Urinary bladder (tissue), 4 donors: ENCODE measurements around the gene IGF2R. TPM values are rescaled to one million over a fixed set of nuclear protein-coding genes. Genes with fewer than 3 reads are reported as not detected.
A peak's percentile ranks its signal among the peaks of the same experiment; 100 is the strongest.
"Not testable (repeated sequence)": the region's sequence is repeated elsewhere in the genome, so short reads cannot be mapped to it uniquely, and the experiment has no call there.

Source experiments
- DNase-seq: peaks from one replicate; pipeline ENCODE4 v3.0.0-alpha.2; 2015; ENCODE audit errors: extremely low spot score
- H3K27ac ChIP-seq: one replicate; pipeline ENCODE4 v1.5.1; 2013; ENCODE audit warnings: low read depth, mild to moderate bottlenecking, moderate library complexity
- H3K36me3 ChIP-seq: one replicate; pipeline ENCODE4 v1.6.1; 2013; ENCODE audit warnings: mild to moderate bottlenecking, moderate library complexity; ENCODE audit not compliant: insufficient read depth
- H3K4me1 ChIP-seq: one replicate; pipeline ENCODE4 v1.6.1; 2013; ENCODE audit warnings: mild to moderate bottlenecking, moderate library complexity; ENCODE audit not compliant: insufficient read depth
- H3K4me3 ChIP-seq: one replicate; pipeline ENCODE4 v1.5.1; 2013; ENCODE audit warnings: low read depth, low read length
- WGBS: extraction: QIAGEN DNeasy Blood & Tissue Kit; methylation state at CpG from one replicate; pipeline ENCODE4 v1.1.7; 2013; 5-methylcytosine and 5-hydroxymethylcytosine counted together
- polyA plus RNA-seq: library from polyadenylated mRNA; stranded (reverse); fragments of 200-250 nt; gene quantifications from one replicate; pipeline ENCODE4 v1.2.3, GENCODE V29; 2013
- total RNA-seq: library from RNA; depleted of rRNA; stranded (reverse); fragments of >200 nt; gene quantifications from one replicate; pipeline ENCODE4 v1.2.3, GENCODE V29; 2014
- donor health status: healthy with polysubstance abuse.
- donor health status: healthy.

Gene IGF2R
- total and polyA plus RNA-seq, 2 donors, result 32.1 to 46.6 TPM

- Histone ChIP-seq H3K36me3 (peaks cover 8% of the 10 kb centered on the region), H3K4me1 (no peaks in the 10 kb centered on the region), H3K27ac (no peak overlapping the region), H3K4me3 (no peak overlapping the region)
- DNase-seq, result no peak
- WGBS, result 88% methylated on average over 15 of the region's 15 CpGs
Observed at GRCh38 chr6:160085713-160086505, 117.0 kb downstream of the IGF2R start.

GRCh38 chr6:160086754-160087153, 117.9 kb downstream of the IGF2R start:
- peaks cover 8% of the 10 kb centered on the region for H3K36me3 ChIP-seq
- WGBS, result 94% methylated on average over 8 of the region's 8 CpGs

GRCh38 chr6:160088069-160088783, 119.3 kb downstream of the IGF2R start:
- peaks cover 8% of the 10 kb centered on the region for H3K36me3 ChIP-seq
- H3K27ac ChIP-seq, result no peak overlapping the region
- no peak overlapping the region for H3K4me3 ChIP-seq
- H3K4me1 ChIP-seq, result no peaks in the 10 kb centered on the region
- 49% methylated on average over 13 of the region's 13 CpGs for WGBS
- DNase-seq, result peak; percentile 18

More at GRCh38 chr6:160086754-160087153, 117.9 kb downstream of the IGF2R start:
- no peak for DNase-seq
- no peaks in the 10 kb centered on the region for H3K4me1 ChIP-seq
- H3K27ac ChIP-seq, result no peak overlapping the region
- H3K4me3 ChIP-seq, result no peak overlapping the region

- DNase-seq, result no peak
- peaks cover 8% of the 10 kb centered on the region for H3K36me3 ChIP-seq
- WGBS, result 76% methylated on average over 21 of the region's 21 CpGs
Observed at GRCh38 chr6:160088784-160089533, 120.1 kb downstream of the IGF2R start.

GRCh38 chr6:160089534-160089897, 120.6 kb downstream of the IGF2R start:
- no peak overlapping the region for H3K27ac ChIP-seq
- 97% methylated on average over 7 of the region's 7 CpGs for WGBS

More at GRCh38 chr6:160088784-160089533, 120.1 kb downstream of the IGF2R start:
- Histone ChIP-seq H3K27ac (no peak overlapping the region), H3K4me1 (no peaks in the 10 kb centered on the region), H3K4me3 (no peak overlapping the region)

GRCh38 chr6:160090442-160091239, 121.8 kb downstream of the IGF2R start:
- not testable (repeated sequence) for DNase-seq, H3K36me3 ChIP-seq

More at GRCh38 chr6:160089534-160089897, 120.6 kb downstream of the IGF2R start:
- peaks cover 8% of the 10 kb centered on the region for H3K36me3 ChIP-seq
- no peaks in the 10 kb centered on the region for H3K4me1 ChIP-seq
- no peak for DNase-seq
- H3K4me3 ChIP-seq, result no peak overlapping the region

GRCh38 chr6:160092176-160092575, 123.3 kb downstream of the IGF2R start:
- not testable (repeated sequence) for H3K27ac ChIP-seq, H3K4me1 ChIP-seq, DNase-seq, H3K4me3 ChIP-seq, H3K36me3 ChIP-seq
- 97% methylated on average over 6 of the region's 6 CpGs for WGBS

More at GRCh38 chr6:160090442-160091239, 121.8 kb downstream of the IGF2R start:
- H3K4me3 ChIP-seq, H3K4me1 ChIP-seq, H3K27ac ChIP-seq: not testable (repeated sequence)
- WGBS, result 97% methylated on average over 31 of the region's 32 CpGs

GRCh38 chr6:160092602-160093001, 123.7 kb downstream of the IGF2R start:
- peaks cover 5% of the 10 kb centered on the region for H3K36me3 ChIP-seq
- no peak overlapping the region for H3K4me3 ChIP-seq
- WGBS, result 89% methylated on average over 10 of the region's 10 CpGs
- no peaks in the 10 kb centered on the region for H3K4me1 ChIP-seq
- H3K27ac ChIP-seq, result no peak overlapping the region
- no peak for DNase-seq

- DNase-seq, result no peak
- 88% methylated on average over 7 of the region's 7 CpGs for WGBS
- Histone ChIP-seq H3K36me3 (peaks cover 5% of the 10 kb centered on the region), H3K4me3 (no peak overlapping the region), H3K27ac (no peak overlapping the region), H3K4me1 (no peaks in the 10 kb centered on the region)
Observed at GRCh38 chr6:160093061-160093460, 124.2 kb downstream of the IGF2R start.

GRCh38 chr6:160093946-160094345, 125.1 kb downstream of the IGF2R start:
- DNase-seq, result no peak
- Histone ChIP-seq H3K36me3 (peaks cover 5% of the 10 kb centered on the region), H3K4me1 (no peaks in the 10 kb centered on the region), H3K4me3 (no peak overlapping the region), H3K27ac (no peak overlapping the region)
- WGBS, result 93% methylated on average over 4 of the region's 4 CpGs

- no peak for DNase-seq
- 94% methylated on average over 8 of the region's 8 CpGs for WGBS
- H3K36me3 ChIP-seq, result no peaks in the 10 kb centered on the region
Observed at GRCh38 chr6:160095146-160095845, 126.4 kb downstream of the IGF2R start.

GRCh38 chr6:160101277-160102205, 132.7 kb downstream of the IGF2R start:
- no peak for DNase-seq
- H3K4me3 ChIP-seq, result no peak overlapping the region
- WGBS, result 79% methylated on average over 23 of the region's 23 CpGs
- H3K4me1 ChIP-seq, result no peaks in the 10 kb centered on the region
- peaks cover 2% of the 10 kb centered on the region for H3K36me3 ChIP-seq
- H3K27ac ChIP-seq, result no peak overlapping the region

More at GRCh38 chr6:160095146-160095845, 126.4 kb downstream of the IGF2R start:
- H3K4me1 ChIP-seq, result no peaks in the 10 kb centered on the region
- no peak overlapping the region for H3K4me3 ChIP-seq
- no peak overlapping the region for H3K27ac ChIP-seq
